Osteocyte (in vitro differentiated cells): ENCODE data around the gene C3AR1. TPM values are rescaled to one million over a fixed set of nuclear protein-coding genes. Genes with fewer than 3 reads are reported as not detected.
"Not testable (repeated sequence)": the region's sequence is repeated elsewhere in the genome, so short reads cannot be mapped to it uniquely, and the experiment has no call there.

Source experiments
- DNase-seq: peaks from one replicate; pipeline ENCODE4 v3.0.0; 2021; ENCODE audit warnings: mixed read lengths; ENCODE audit not compliant: unreplicated experiment; ENCODE audit errors: extremely low spot score
- H3K27ac Mint-ChIP-seq: one replicate; pipeline ENCODE4 v1.8.0; 2021; ENCODE audit warnings: mild to moderate bottlenecking, mixed read lengths; ENCODE audit not compliant: unreplicated experiment
- H3K27me3 Mint-ChIP-seq: one replicate; pipeline ENCODE4 v1.8.0; 2021; ENCODE audit warnings: mixed read lengths; ENCODE audit not compliant: unreplicated experiment
- H3K36me3 Mint-ChIP-seq: one replicate; pipeline ENCODE4 v1.8.0; 2021; ENCODE audit warnings: mixed read lengths; ENCODE audit not compliant: unreplicated experiment
- H3K4me1 Mint-ChIP-seq: one replicate; pipeline ENCODE4 v1.8.0; 2021; ENCODE audit warnings: mixed read lengths; ENCODE audit not compliant: unreplicated experiment
- H3K4me3 Mint-ChIP-seq: one replicate; pipeline ENCODE4 v1.8.0; 2021; ENCODE audit warnings: mild to moderate bottlenecking, moderate library complexity, mixed read lengths; ENCODE audit not compliant: unreplicated experiment
- H3K9me3 Mint-ChIP-seq: one replicate; pipeline ENCODE4 v1.8.0; 2021; ENCODE audit warnings: mixed read lengths; ENCODE audit not compliant: unreplicated experiment
- CTCF ChIP-seq: fragments of 200-600 bp; sonication (generic); IDR thresholded peaks from 2 replicates; pipeline ENCODE4 v1.5.0; 2021; ENCODE audit warnings: antibody characterized with exemption, mild to moderate bottlenecking, moderate library complexity
- long read RNA-seq: library from polyadenylated mRNA; unstranded; transcript quantifications from one replicate; pipeline ENCODE4 v2.0.0, GENCODE V29; 2021
- total RNA-seq: library from RNA; stranded (reverse); gene quantifications from 2 replicates; pipeline ENCODE4 v1.2.1, GENCODE V29; 2021

The C3AR1 gene
- total RNA-seq: not detected in 2 replicates
- long read RNA-seq, partial matches to known transcripts: 0 of 1 reads
- long read RNA-seq, other reads (novel, unspliced or antisense): 1 of 1 reads

- TF ChIP-seq CTCF: no peak
- Mint-ChIP-seq H3K4me1 (peaks cover 9% of the 10 kb centered on the region), H3K27me3 (no peaks in the 10 kb centered on the region), H3K9me3 (no peaks in the 10 kb centered on the region), H3K36me3 (no peaks in the 10 kb centered on the region), H3K4me3 (no peak within 1 kb of the TSS), H3K27ac (no peak within 1 kb of the TSS)
- DNase-seq: no peak
These were observed at the start of gene C3AR1 for GRCh38 chr12:8065991-8066594. Gene C3AR1 (minus strand): TSS chr12:8066359. CDS start chr12:8060185, 6,174 bp downstream.

DNA sequence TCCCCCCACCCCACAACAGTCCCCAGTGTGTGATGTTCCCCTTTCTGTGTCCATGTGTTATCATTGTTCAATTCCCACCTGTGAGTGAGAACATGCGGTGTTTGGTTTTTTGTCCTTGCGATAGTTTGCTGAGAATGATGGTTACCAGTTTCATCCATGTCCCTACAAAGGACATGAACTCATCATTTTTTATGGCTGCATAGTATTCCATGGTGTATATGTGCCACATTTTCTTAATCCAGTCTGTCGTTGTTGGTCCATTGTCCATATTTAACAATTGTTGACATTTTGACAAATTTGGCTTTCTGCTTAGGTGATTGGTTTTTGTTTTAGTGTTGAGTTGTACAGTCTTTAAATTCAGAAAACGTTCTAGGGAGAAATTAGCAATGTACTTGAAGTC is 47.0 kb upstream of the C3AR1 start:
- not testable (repeated sequence) for H3K4me3 Mint-ChIP-seq, H3K9me3 Mint-ChIP-seq, H3K36me3 Mint-ChIP-seq, H3K27me3 Mint-ChIP-seq, DNase-seq, H3K27ac Mint-ChIP-seq, H3K4me1 Mint-ChIP-seq

DNA sequence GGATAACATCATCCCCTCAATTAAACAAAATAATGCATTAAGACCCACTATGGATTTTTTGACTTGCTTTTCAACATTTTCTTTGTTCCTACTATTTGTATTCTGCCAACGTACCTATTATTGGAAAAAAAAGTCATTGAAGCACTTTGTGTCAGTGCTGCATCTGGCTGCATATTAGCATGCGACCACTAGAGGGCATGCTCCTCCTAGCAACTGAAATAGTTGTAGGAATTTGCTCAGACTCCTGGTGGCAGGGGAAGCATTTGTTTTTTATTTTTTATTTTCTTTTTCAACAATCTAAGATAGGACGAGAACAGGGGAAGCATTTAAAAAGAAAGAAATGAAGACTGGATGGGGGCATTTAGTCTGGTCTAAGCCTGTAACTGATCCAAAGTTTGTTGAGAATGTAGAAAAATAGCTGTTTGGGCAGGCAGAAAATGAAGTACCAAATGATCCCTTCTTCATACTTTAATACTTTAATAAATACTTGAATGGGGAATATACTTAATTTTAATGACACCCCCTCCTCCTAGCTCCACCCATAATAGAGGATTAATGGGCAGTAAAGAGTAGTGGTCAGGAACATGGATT is 42.7 kb upstream of the C3AR1 start:
- no peak overlapping the region for H3K27ac Mint-ChIP-seq
- peaks cover 2% of the 10 kb centered on the region for H3K4me1 Mint-ChIP-seq
- H3K27me3 Mint-ChIP-seq: no peaks in the 10 kb centered on the region
- peak; percentile 97 for TF ChIP-seq CTCF
- H3K9me3 Mint-ChIP-seq: peaks cover 4% of the 10 kb centered on the region
- H3K36me3 Mint-ChIP-seq: peaks cover 14% of the 10 kb centered on the region
- H3K4me3 Mint-ChIP-seq: no peak overlapping the region
- peak; percentile 89 for DNase-seq

GRCh38 chr12:8099235-8099634 is 33.1 kb upstream of the C3AR1 start:
- Mint-ChIP-seq H3K4me1 (no peaks in the 10 kb centered on the region), H3K36me3 (peaks cover 40% of the 10 kb centered on the region), H3K27ac (no peak overlapping the region), H3K27me3 (no peaks in the 10 kb centered on the region), H3K9me3 (no peaks in the 10 kb centered on the region), H3K4me3 (no peak overlapping the region)
- TF ChIP-seq CTCF: no peak
- no peak for DNase-seq

GRCh38 chr12:8096281-8096915 is 30.2 kb upstream of the C3AR1 start:
- Mint-ChIP-seq H3K36me3 (peaks cover 53% of the 10 kb centered on the region), H3K27me3 (no peaks in the 10 kb centered on the region), H3K4me3 (no peak overlapping the region), H3K27ac (no peak overlapping the region), H3K4me1 (no peaks in the 10 kb centered on the region), H3K9me3 (no peaks in the 10 kb centered on the region)
- DNase-seq: no peak
- no peak for TF ChIP-seq CTCF
